ENCODE measurements around the gene SLC4A1AP.

- no peak for TF ChIP-seq GATA3 (IDR thresholded peaks at IDR 0.05; ENCODE audit: low read depth, low read length)
- TF ChIP-seq GATA2 (IDR thresholded peaks at IDR 0.05; ENCODE audit: low read depth, low read length), result no peak
Observed at GRCh38 chr2:27652341-27652740, 11.3 kb upstream of the SLC4A1AP start.
